H9 (cell line): Measurements from ENCODE around the gene NUMA1. TPM values are rescaled to one million over a fixed set of nuclear protein-coding genes. Genes with fewer than 3 reads are reported as not detected.

ENCODE experiments used
- DNase-seq: peaks from one replicate; pipeline ENCODE4 v3.0.0-alpha.2; 2017
- H2AFZ ChIP-seq: one replicate; pipeline ENCODE4 v1.6.1; 2013; ENCODE audit warnings: mild to moderate bottlenecking, low read length, control low read depth, moderate library complexity
- H2AK5ac ChIP-seq: 2 replicates; pipeline ENCODE4 v1.6.1; 2013; ENCODE audit warnings: low read length, control low read depth, mixed read lengths; ENCODE audit not compliant: insufficient read length
- H2BK120ac ChIP-seq: one replicate; pipeline ENCODE4 v1.6.1; 2013; ENCODE audit warnings: low read depth, mild to moderate bottlenecking, low read length, control low read depth, inconsistent platforms; ENCODE audit not compliant: poor library complexity, severe bottlenecking
- H2BK12ac ChIP-seq: 2 replicates; pipeline ENCODE4 v1.6.1; 2013; ENCODE audit warnings: low read length, control low read depth, mixed read lengths, low read depth; ENCODE audit not compliant: insufficient read length
- H2BK15ac ChIP-seq: 2 replicates; pipeline ENCODE4 v1.6.1; 2013; ENCODE audit warnings: low read depth, low read length, control low read depth
- H2BK20ac ChIP-seq: one replicate; pipeline ENCODE4 v1.6.1; 2013; ENCODE audit warnings: low read depth, mild to moderate bottlenecking, low read length, control low read depth, inconsistent platforms; ENCODE audit not compliant: poor library complexity, severe bottlenecking
- H2BK5ac ChIP-seq: 2 replicates; pipeline ENCODE4 v1.6.1; 2013; ENCODE audit warnings: low read length, control low read depth, mixed read lengths; ENCODE audit not compliant: insufficient read length
- H3K14ac ChIP-seq: 2 replicates; pipeline ENCODE4 v1.6.1; 2013; ENCODE audit warnings: low read length, control low read depth; ENCODE audit not compliant: insufficient read depth
- H3K18ac ChIP-seq: 2 replicates; pipeline ENCODE4 v1.6.1; 2013; ENCODE audit warnings: low read depth, mild to moderate bottlenecking, mixed read lengths, low read length, control low read depth; ENCODE audit not compliant: insufficient read length
- H3K23ac ChIP-seq: 2 replicates; pipeline ENCODE4 v1.6.1; 2013; ENCODE audit warnings: low read length, control low read depth, mixed read lengths, low read depth; ENCODE audit not compliant: insufficient read length
- H3K23me2 ChIP-seq: 2 replicates; pipeline ENCODE4 v1.6.1; 2013; ENCODE audit warnings: low read depth, mild to moderate bottlenecking, mixed read lengths, low read length, control low read depth; ENCODE audit not compliant: insufficient read length, poor library complexity, severe bottlenecking
- H3K27ac ChIP-seq: 2 replicates; pipeline ENCODE4 v1.5.1; 2013; ENCODE audit warnings: low read length, control low read depth, mixed read lengths, low read depth; ENCODE audit not compliant: insufficient read length
- H3K27me3 ChIP-seq: 2 replicates; pipeline ENCODE4 v1.6.1; 2013; ENCODE audit warnings: low read length, control low read depth, inconsistent platforms; ENCODE audit not compliant: insufficient read depth
- H3K4ac ChIP-seq: 2 replicates; pipeline ENCODE4 v1.6.1; 2013; ENCODE audit warnings: low read depth, mild to moderate bottlenecking, control low read depth, inconsistent platforms, low read length, moderate library complexity
- H3K4me1 ChIP-seq: 2 replicates; pipeline ENCODE4 v1.6.1; 2013; ENCODE audit warnings: low read length, control low read depth, inconsistent platforms; ENCODE audit not compliant: insufficient read depth
- H3K4me2 ChIP-seq: 2 replicates; pipeline ENCODE4 v1.6.1; 2013; ENCODE audit warnings: low read length, control low read depth, mixed read lengths; ENCODE audit not compliant: insufficient read length, insufficient read depth
- H3K56ac ChIP-seq: 2 replicates; pipeline ENCODE4 v1.6.1; 2013; ENCODE audit warnings: low read depth, mild to moderate bottlenecking, mixed read lengths, low read length, control low read depth; ENCODE audit not compliant: insufficient read length
- H3K79me1 ChIP-seq: 2 replicates; pipeline ENCODE4 v1.6.1; 2013; ENCODE audit warnings: low read depth, mild to moderate bottlenecking, moderate library complexity, low read length, control low read depth, inconsistent platforms; ENCODE audit not compliant: insufficient read depth, poor library complexity, severe bottlenecking
- H3K79me2 ChIP-seq: 2 replicates; pipeline ENCODE4 v1.6.1; 2013; ENCODE audit warnings: low read length, control low read depth, inconsistent platforms; ENCODE audit not compliant: insufficient read depth
- H3K9ac ChIP-seq: 2 replicates; pipeline ENCODE4 v1.6.1; 2013; ENCODE audit warnings: low read length, control low read depth, mixed read lengths; ENCODE audit not compliant: insufficient read length; ENCODE audit errors: extremely low read depth
- H3K9me3 ChIP-seq: one replicate; pipeline ENCODE4 v1.6.1; 2013; ENCODE audit warnings: low read depth, low read length, inconsistent platforms; ENCODE audit not compliant: control insufficient read depth
- H3T11ph ChIP-seq: one replicate; pipeline ENCODE4 v1.6.1; 2013; ENCODE audit warnings: mild to moderate bottlenecking, low read length, control low read depth, inconsistent platforms
- H4K20me1 ChIP-seq: one replicate; pipeline ENCODE4 v1.6.1; 2013; ENCODE audit not compliant: control insufficient read depth, insufficient read length, insufficient read depth
- H4K5ac ChIP-seq: 2 replicates; pipeline ENCODE4 v1.6.1; 2013; ENCODE audit warnings: low read depth, mild to moderate bottlenecking, mixed read lengths, low read length, control low read depth; ENCODE audit not compliant: insufficient read length
- H4K8ac ChIP-seq: replicated peaks from 2 replicates; pipeline ENCODE4 v1.6.1; 2013; ENCODE audit warnings: low read length, control low read depth, mixed read lengths, low read depth; ENCODE audit not compliant: insufficient read length
- H4K91ac ChIP-seq: 2 replicates; pipeline ENCODE4 v1.6.1; 2013; ENCODE audit warnings: low read depth, mild to moderate bottlenecking, moderate library complexity, mixed read lengths, low read length, control low read depth; ENCODE audit not compliant: insufficient read length
- H3K27ac Mint-ChIP-seq, 3 experiments: 2 replicates in 2 of 3; 3 replicates in 1 of 3; pipeline ENCODE4 v1.8.0; 2020 to 2021; ENCODE audit warnings: mixed read lengths in 3 of 3, mild to moderate bottlenecking in 1 of 3, moderate library complexity in 1 of 3
- H3K27me3 Mint-ChIP-seq: 2 replicates; pipeline ENCODE4 v1.8.0; 2021; ENCODE audit warnings: low read depth, mild to moderate bottlenecking, moderate library complexity, mixed read lengths
- H3K36me3 Mint-ChIP-seq, 3 experiments: 2 replicates in 2 of 3; 3 replicates in 1 of 3; pipeline ENCODE4 v1.8.0; 2020 to 2021; ENCODE audit warnings: low read depth in 3 of 3, mixed read lengths in 3 of 3; ENCODE audit not compliant: insufficient read depth in 1 of 3
- H3K4me1 Mint-ChIP-seq, 2 experiments: 2 replicates each; pipeline ENCODE4 v1.8.0; 2020; ENCODE audit warnings: mixed read lengths in 2 of 2
- H3K4me3 Mint-ChIP-seq, 2 experiments: 2 replicates in 1 of 2; 3 replicates in 1 of 2; pipeline ENCODE4 v1.8.0; 2020 to 2021; ENCODE audit warnings: mild to moderate bottlenecking in 2 of 2, mixed read lengths in 2 of 2, moderate library complexity in 1 of 2
- H3K9me3 Mint-ChIP-seq, 2 experiments: 2 replicates in 1 of 2; 3 replicates in 1 of 2; pipeline ENCODE4 v1.8.0; 2020; ENCODE audit warnings: mild to moderate bottlenecking in 2 of 2, mixed read lengths in 2 of 2, moderate library complexity in 1 of 2
- CTCF ChIP-seq: fragments of 200-600 bp; sonication (generic); conservative IDR thresholded peaks from 3 replicates; pipeline ENCODE4 v1.8.0; 2021; ENCODE audit warnings: antibody characterized with exemption, mild to moderate bottlenecking
- WGBS: extraction: QIAGEN DNeasy Blood & Tissue Kit; methylation state at CpG from one replicate; pipeline ENCODE4 v1.1.7; 2013; ENCODE audit warnings: missing lambda C conversion rate, low lambda C conversion rate, mixed read lengths; ENCODE audit not compliant: insufficient read length; ENCODE audit errors: extremely low coverage; 5-methylcytosine and 5-hydroxymethylcytosine counted together
- total RNA-seq: library from RNA; stranded (reverse); gene quantifications from 2 replicates; pipeline ENCODE4 v1.2.1, GENCODE V29; 2021

Gene NUMA1
- total RNA-seq, 1 experiment from 2014 or later: 136 TPM

- no peaks in the 10 kb centered on the region; the same call in 1 of the 2 replicates for H3K4me1 ChIP-seq
- DNase-seq: no peak
- no peaks in the 10 kb centered on the region for H3K27me3 Mint-ChIP-seq
- no peak overlapping the region; a peak in 2 of 5 replicates for H3K4me3 Mint-ChIP-seq
- no peaks in the 10 kb centered on the region for H3K9me3 ChIP-seq
- no peak overlapping the region for H2BK120ac ChIP-seq
- peaks cover 24 to 30% of the 10 kb centered on the region in 2 experiments for H3K4me1 Mint-ChIP-seq
- no peak overlapping the region for H3K4me2 ChIP-seq
- H3T11ph ChIP-seq: no peak overlapping the region
- H3K4ac ChIP-seq: no peak overlapping the region
- no peak overlapping the region for H2AK5ac ChIP-seq
- TF ChIP-seq CTCF: no peak
- H2BK12ac ChIP-seq: no peak overlapping the region
- H3K9me3 Mint-ChIP-seq: no peaks in the 10 kb centered on the region
- H3K9ac ChIP-seq: peak overlapping the region; percentile 8
- peaks cover 3% of the 10 kb centered on the region for H3K79me1 ChIP-seq
- no peak overlapping the region for H3K18ac ChIP-seq
- H4K5ac ChIP-seq: no peak overlapping the region
- H3K36me3 Mint-ChIP-seq: peaks cover 23 to 54% (median 42%) of the 10 kb centered on the region in 3 experiments
- peaks cover 7% of the 10 kb centered on the region for H3K23me2 ChIP-seq
- WGBS: no CpG with 5 or more reads among the region's 1 CpG
- peaks cover 14% of the 10 kb centered on the region; the same call in 1 of the 2 replicates for H3K79me2 ChIP-seq
- no peak overlapping the region for H3K56ac ChIP-seq
- H4K91ac ChIP-seq: no peak overlapping the region
- H2AFZ ChIP-seq: no peak overlapping the region
- H2BK5ac ChIP-seq: no peak overlapping the region
- H2BK15ac ChIP-seq: no peak overlapping the region
- H3K27ac Mint-ChIP-seq: peak overlapping the region in 1 of 3 experiments; percentile 91; a peak in 3 of 7 replicates
- H4K20me1 ChIP-seq: peaks cover 2% of the 10 kb centered on the region
- no peak overlapping the region for H2BK20ac ChIP-seq
- H4K8ac ChIP-seq: no peak overlapping the region
- no peaks in the 10 kb centered on the region for H3K27me3 ChIP-seq
- H3K27ac ChIP-seq: no peak overlapping the region
- H3K14ac ChIP-seq: no peak overlapping the region
- no peak overlapping the region for H3K23ac ChIP-seq
Measured at GRCh38 chr11:72100462-72100861, 20.1 kb upstream of the NUMA1 start.
